ENCODE data around the gene LYPD6B. TPM values are rescaled to one million over a fixed set of nuclear protein-coding genes. Genes with fewer than 3 reads are reported as not detected.

Gene LYPD6B
- total RNA-seq, 1 donor from 2014 or later, result 1.1 TPM

DNA sequence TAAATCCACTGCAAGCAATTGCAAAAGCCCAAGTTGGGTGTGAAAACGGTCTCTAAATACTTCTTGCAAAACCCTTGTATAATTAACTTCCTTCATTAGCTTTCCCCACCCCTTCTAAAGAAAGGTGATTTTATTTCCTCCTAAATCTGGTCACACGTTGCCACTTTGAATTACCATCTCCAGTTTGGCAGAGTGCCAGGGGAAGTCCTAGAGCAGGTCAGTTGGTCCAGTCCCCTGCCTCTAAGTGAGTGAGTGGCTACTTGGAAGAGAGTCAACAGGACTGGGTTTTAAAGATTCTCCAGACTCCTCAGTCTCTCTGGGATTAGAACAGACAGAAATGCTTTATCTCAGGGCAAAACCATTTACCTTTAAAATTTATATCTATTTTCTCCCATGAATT is 18.7 kb upstream of the LYPD6B start:
- no peak overlapping the region for H3K4me3 ChIP-seq (ENCODE audit: low read depth, low read length)
- no peak for DNase-seq (ENCODE audit: low read depth)
- TF ChIP-seq CTCF (conservative IDR thresholded peaks at IDR 0.05; ENCODE audit: low read depth, low read length), result no peak

DNA sequence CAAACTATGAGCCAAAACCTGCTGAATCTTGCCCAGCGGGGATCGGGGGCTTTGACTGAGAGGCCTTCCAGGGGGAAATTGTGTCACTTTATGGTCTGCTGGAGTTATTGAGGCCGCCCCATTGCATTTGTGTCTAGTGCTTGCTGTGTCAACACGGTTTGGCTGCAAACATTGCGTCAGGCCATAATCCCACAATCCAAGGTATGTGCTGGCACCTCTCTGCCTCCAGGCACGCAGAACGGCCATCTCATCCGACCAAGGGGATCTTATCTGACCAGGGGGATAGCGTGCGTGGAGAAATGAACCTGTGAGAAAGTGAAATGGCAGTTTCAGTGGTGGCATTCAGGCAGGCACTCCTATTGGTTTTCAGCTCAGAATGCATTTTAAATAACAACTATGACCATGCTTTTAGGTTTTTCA is 18.1 kb upstream of the LYPD6B start:
- no peak for DNase-seq (ENCODE audit: low read depth)
- no peak overlapping the region for H3K4me3 ChIP-seq (ENCODE audit: low read depth, low read length)
- no peak for TF ChIP-seq CTCF (conservative IDR thresholded peaks at IDR 0.05; ENCODE audit: low read depth, low read length)

DNA sequence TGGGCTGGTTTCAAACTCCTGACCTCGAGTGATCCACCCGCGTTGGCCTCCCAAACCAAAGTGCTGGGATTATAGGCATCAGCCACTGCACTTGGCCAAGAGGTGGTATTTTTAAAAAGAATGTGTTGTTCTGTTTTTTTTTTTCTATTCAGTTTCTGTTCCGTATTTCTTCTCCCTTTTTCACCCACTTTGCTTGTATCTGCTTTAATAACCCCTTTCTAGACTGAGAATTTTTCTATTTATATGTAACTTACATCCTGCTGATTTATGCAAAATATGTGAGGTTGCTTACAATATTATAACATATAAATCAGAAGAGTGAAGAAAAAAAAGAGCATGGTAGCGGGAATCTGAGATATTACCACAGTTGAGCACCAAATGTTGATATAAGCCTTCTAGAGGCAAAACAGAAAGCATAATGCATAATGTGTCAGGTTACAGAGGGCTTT is 17.2 kb upstream of the LYPD6B start:
- H3K4me3 ChIP-seq (ENCODE audit: low read depth, low read length), result no peak overlapping the region
- TF ChIP-seq CTCF (conservative IDR thresholded peaks at IDR 0.05; ENCODE audit: low read depth, low read length), result no peak
- DNase-seq (ENCODE audit: low read depth), result no peak

- no peak for TF ChIP-seq CTCF (conservative IDR thresholded peaks at IDR 0.05; ENCODE audit: low read depth, low read length)
Observed at GRCh38 chr2:149021761-149022160, 16.7 kb upstream of the LYPD6B start.

GRCh38 chr2:149023091-149023490 is 15.4 kb upstream of the LYPD6B start:
- H3K4me3 ChIP-seq (ENCODE audit: low read depth, low read length), result no peak overlapping the region
- no peak for DNase-seq (ENCODE audit: low read depth)
- no peak for TF ChIP-seq CTCF (conservative IDR thresholded peaks at IDR 0.05; ENCODE audit: low read depth, low read length)

More at GRCh38 chr2:149021761-149022160, 16.7 kb upstream of the LYPD6B start:
- DNase-seq (ENCODE audit: low read depth), result no peak
- no peak overlapping the region for H3K4me3 ChIP-seq (ENCODE audit: low read depth, low read length)

DNA sequence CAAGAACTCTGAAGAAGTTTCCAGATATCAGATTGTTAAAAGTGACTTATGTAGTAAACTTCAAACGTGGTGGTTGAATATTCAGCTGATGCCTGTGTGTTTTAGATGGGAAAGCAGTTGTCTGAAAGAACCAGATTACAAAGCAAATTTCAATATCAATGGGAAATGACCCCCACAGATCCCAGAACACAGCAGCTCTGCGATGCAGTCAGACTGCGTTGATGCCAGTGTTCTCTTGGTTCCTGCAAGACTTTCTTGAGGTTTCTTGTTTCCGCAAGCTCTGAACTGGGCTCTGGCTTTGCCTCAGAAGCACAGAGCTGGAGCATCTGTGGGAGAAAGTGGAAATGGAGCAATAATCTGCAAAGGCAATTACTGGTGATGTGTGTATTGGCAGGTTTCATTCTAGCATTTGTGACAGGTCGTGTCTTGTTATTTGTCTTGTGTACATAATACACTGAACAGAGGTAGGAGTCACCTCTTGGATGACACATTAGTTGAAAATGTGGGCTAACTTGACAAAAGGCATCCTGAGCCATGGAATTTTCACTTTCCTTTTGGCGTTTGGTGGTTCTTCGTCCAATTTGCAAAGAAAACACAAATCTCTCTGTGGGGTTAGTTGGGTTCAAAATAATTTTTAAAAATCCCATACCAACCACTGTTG is 10.8 kb upstream of the LYPD6B start:
- no peak for DNase-seq (ENCODE audit: low read depth)
- H3K4me3 ChIP-seq (ENCODE audit: low read depth, low read length), result no peak overlapping the region
- no peak for TF ChIP-seq CTCF (conservative IDR thresholded peaks at IDR 0.05; ENCODE audit: low read depth, low read length)

DNA sequence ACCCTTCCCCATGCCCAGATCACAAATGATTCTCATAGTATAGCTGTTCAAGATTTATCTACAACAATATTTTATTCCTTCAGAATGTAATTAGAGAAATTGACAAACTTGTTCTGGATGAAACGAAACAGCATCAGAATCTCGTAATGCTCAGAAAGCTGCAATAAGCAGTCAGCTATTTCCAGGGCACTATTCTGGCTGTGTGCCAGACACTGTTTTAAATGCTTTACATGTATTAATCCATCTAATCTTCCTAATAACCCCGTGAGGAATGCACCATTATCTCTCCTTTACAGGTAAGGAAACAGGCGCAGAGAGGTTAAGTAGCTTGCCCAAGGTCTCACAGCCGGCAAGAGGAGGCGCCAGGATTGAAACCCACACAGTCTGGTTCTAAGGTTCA is 10.1 kb upstream of the LYPD6B start:
- DNase-seq (ENCODE audit: low read depth), result no peak
- H3K4me3 ChIP-seq (ENCODE audit: low read depth, low read length), result no peak overlapping the region

More for the DNA sequence above, 10.1 kb upstream of the LYPD6B start:
- TF ChIP-seq CTCF (conservative IDR thresholded peaks at IDR 0.05; ENCODE audit: low read depth, low read length), result no peak
